Activated CD8-positive, alpha-beta memory T cell treated with anti-CD3 and anti-CD28 coated beads for 4 hours (primary cell): ENCODE measurements around the gene ATP5F1D.

Experiments
- DNase-seq, 2 donors: peaks; one replicate each; pipeline ENCODE4 v3.0.0-alpha.2; 2020; ENCODE audit warnings: low read depth in 2 of 2

Gene ATP5F1D

DNA sequence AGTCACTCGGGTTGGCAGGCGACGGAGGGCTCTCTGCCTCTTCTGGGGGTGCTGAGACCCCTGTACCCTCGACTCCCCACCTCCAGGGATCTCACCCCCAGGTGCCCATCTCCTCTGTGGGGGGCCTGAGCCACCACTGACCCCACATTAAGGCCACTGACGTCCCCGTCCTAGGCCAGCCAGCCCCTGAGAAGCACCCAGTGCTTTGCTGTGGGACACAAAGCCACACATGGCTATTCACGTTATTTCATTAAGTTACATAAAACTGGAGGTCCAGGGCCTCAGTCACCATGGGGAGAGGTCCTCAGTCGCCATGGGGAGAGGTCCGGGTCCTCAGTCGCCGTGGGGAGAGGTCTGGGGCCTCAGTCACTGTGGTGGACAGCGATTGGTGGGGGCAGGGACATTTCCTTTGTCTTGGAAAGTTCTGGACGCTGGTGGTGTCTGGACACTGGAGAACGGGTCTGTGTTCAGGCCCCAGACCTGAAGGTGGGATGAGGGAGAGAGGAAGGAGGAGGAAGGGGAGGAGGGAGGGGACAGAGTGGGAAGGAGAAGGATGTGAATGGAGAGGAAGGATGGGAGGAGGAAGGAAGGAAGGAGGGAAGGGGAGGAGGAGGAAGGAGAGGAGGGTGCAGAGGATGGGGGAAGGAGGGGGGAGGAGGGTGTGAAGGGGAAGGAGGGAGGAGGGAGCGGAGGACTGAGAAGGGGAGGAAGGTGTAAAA is 40.2 kb downstream of the ATP5F1D start:
- DNase-seq = no peak

DNA sequence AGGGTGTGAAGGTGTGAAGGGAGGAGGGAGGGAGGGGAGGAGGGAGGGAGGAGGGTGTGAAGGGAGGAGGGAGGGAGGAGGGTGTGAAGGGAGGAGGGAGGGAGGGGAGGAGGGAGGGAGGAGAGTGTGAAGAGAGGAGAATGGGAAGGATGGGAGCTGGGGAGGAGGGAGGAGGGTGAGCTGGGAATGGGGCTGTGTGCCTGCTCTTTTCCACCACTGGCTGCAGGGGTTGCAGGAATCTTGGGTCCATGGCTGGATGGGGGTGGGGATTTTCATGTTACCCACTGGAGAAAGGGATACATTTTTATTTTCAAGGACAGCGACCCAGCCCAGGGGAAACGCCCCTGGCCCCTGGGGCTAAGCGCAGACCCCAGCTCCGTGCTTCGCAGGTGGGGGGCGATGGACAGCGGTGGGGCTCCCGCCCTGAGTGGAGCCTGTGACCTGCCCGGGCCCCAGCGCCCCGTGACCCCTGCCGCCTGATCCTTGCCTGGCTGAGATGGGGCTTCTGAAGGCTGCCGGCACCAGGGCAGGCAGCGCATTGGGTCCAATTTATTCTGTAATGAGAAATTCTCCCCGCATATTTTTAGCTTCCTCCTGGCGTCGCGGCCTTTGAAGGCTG is 41.1 kb downstream of the ATP5F1D start:
- DNase-seq = no peak

DNA sequence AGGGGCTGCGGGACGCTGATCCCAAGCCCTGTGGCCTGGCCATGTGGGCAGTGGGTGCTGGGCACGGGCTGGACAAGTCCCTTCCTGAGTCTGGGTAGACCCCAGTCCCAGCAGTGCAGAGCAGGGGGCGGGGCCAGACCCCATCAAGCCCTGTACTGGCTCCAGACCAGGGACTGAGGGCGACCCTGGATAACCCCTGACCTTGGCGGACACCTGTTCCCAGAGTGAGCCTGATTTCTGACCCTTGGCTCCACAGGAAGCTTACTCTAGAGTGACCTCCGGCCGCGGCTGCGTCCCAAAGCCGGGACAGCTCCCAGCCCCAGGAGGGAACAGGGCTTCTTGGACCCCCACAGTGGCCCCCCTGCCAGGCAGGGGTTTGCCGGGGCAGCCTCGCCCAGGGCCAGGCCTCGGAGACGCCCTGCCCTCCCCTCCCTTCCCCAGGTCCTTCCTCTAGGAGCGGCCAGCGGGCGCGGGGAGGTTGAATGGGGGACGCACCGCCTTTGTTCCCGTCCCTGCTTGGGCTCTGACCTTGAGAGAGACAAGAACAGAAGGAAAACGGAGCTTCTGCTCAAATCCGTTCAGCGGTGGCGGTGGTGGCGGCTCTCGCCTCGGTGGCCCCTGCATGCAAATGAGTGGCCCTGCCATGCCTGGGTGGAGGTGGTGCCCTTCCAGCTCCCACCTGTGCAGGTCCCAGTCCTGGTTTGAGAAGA is 41.8 kb downstream of the ATP5F1D start:
- no peak for DNase-seq

DNA sequence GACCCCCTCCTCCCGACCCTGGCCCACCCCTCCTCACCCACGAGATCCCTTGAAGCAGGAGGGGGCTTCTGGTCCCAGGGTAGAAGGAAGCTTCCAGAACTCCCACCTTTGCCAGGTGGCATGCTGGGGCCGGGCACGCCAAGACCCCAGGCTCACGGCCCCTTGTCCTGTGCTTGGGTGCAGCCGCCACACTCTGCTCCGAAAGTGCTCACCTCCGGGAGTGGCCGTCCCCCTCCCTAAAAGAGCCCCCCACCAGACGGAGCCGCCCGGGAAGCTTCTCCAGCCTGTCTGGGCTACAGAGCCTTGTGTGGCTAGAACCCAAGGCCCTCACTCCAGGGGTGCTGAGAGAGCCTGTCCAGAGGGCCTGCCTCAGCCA is 42.4 kb downstream of the ATP5F1D start:
- DNase-seq = no peak

DNA sequence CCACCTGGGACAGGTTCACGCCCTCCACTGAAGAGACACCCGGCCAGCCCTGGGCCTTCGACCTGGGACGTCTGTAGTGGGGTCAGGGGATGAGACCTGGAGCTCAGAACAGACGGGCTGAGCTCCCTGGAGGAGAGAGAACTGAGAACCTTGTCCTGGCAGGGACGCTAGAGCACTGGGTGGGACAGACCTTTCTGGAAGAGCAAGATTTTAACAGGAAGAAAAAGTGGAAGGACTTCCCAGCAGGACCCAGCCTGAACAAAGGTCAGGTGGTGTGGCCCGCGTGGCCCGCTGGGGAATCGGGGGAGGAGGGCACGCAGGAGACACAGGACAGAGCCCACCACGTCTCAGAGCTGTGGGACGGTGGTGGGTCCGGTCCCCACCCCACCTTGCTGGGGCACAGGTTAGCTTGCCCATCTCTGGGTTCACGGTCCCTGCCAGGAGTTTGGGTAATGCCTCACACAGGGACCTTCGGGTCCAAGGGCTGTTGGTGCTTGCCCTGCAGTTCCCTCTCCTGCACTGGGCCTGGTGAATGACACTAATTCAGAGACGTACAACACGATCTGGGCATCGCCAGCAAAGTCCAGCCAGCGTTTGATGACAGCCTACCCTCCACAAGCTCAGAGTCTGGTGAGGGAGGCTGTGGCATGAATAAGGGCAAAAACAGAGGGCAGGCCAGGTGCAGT is 42.9 kb downstream of the ATP5F1D start:
- no peak for DNase-seq

DNA sequence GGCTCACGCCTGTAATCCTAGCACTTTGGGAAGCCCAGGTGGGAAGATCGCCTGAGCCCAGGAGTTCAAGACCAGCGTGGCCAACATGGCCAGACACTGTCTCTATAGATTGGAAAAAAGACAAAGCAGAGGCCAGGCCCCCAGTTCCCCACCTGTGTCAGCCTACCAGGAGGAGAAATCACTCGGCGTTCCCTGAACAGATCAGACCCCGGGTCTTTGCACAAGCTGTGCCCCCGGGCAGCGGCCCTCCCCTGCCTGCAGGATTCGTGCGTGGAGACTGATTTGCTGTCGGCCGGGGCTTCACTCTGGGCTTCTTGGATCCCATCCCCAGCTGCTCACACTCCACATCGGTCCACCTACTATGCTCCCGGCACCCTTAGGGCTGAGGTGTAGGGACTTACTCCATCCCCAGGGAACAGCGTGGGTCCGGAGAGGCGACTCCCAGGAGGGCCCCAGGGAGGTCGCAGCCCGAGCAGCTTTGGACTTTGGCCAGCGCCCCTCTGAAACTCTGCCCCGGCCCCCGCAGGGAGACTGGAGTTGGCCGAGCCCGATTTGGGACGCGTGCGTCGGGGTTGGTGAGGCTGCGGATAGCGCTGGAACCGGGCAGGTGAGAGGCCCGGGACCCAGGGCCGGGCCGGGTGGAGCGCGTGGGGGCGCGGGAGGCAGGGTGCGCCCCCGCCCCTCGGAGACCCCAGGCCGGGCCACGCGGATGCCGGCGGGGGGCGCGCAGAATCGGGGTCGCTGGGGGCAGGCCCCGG is 43.6 kb downstream of the ATP5F1D start:
- DNase-seq = no peak

DNA sequence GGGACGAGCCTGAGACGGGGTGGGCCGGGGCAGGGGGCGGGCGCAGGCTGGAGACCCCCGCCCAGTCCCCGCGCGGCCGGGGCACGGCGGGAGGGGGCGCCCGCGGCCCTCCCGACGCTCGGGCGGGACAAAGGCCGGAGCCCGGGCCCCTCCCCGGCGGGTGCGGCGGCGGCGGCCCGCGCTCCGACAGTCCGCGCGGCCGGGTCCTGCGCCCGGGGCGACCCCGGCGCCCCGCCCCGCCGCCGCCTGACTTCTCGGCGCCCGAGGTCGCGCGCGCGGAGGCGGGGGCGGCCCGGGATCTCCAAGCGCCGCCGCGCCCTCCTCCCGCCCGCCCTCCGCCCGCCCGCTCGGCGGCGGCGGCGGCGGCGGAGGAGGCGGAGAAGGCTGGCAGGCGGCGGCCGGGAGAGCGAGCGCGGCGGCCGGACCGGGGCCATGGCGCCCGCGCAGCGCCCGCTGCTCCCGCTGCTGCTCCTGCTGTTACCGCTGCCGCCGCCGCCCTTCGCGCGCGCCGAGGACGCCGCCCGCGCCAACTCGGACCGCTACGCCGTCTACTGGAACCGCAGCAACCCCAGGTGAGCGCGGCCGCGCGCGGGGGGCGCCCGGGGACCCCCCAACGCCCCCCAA is 44.3 kb downstream of the ATP5F1D start, which contains the start of gene EFNA2:
Gene EFNA2, plus strand, starts transcription at position 137 of the 624 bp plus-strand sequence. Its CDS starts 296 bp downstream, at position 433.
- no peak for DNase-seq

DNA sequence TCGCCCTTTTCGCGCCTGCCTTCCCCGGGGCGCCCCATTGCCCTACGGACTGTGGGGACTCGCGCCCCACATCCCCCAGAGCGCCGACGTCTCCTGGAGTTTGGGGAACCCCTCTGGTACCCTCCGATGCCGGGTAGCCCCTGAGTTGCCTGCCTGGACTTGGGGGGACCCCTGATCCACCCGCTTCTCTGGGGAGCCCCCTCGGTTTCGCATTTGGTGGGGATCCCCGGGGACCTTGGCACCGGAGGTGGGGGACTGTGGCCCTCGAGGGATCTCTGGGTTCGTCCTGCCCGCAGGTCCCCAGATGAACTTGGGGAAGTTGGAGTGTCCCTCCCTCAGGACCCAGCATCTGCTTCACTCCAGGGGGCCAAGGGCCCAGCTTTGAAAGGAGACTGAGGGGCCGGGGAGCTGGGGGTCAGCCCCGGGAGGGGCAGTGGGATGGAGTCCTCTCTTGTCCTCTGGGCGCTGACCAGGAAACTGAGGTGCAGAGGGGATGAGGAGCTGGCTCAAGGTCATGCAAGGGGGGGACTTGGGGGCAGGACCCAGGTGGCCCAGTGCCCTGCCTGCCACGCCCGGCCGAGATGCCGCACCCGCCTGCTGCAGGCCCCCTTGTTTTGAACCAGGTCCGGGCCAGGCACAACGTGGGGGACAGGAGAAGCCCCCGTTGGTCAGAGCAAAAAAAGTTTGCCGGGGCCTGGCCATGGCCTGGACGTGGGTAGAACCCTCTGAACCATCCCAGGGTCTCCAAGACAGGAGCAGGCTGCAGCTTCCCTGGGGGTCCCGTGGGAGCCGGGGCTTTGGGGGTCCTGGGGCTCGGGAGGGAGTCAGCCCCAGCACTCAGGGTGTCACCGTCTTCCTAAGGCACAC is 45.2 kb downstream of the ATP5F1D start:
- no peak for DNase-seq

DNA sequence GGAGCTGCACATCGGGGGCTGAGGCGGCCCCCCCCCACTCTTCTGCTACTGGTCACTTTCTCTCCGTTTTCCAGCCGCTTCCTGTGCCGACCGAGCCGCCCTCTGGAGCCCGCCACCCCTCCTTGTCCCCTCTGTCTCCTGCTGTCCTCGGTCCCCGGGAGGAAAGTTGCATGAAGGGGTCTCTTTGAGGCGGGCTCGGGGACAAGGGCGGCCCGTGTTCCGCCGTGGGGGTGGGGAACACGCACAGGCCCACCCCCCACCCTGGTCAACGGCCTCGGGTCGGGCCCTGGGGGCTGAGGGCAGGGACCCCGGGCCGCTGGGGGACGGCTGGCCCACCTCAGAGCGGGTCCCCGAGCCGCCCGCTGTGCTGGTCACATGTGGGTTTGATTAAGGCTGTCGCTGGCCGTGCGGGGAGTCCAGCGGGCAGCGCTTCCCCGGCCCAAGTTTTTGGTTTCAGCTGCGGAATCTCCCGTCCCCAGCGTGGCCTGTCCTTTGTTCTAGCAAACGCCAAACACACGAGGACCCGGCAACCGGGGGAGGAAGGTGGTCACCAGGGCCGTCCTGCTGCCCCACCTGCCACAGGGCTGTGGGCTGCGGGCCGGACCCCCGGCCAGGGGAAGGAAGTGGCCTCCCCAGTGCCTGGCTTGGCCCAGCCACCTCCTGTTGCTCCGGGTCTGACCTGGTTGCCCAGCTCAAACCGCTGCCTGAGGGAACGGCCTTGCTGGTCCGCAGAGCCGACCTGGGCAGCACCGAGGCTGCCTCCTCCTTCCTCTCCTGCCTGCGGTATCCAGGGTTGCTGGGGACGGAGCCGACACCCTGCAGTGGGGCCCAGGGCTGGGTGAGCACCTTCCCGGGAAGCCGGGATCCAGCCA is 46.0 kb downstream of the ATP5F1D start:
- DNase-seq = no peak

DNA sequence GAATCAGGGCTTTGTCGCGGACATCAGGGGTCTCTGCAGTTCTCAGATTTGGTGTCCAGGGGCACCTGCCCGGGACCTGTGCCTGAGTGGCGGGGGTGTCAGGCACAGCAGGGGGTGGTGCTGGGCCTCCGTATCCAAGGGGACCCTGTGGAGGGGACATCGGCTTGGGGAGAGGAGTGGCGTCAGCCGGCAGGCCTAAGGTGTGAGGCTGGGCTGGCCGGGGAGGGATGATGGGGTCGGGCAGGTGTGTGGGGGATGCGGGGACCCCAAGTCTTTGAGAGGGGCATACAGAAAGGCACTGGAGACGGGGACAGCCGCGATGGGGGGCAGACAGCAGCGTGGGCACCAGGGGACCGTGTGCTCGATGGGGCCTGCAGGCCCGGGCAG is 46.7 kb downstream of the ATP5F1D start:
- DNase-seq = no peak

DNA sequence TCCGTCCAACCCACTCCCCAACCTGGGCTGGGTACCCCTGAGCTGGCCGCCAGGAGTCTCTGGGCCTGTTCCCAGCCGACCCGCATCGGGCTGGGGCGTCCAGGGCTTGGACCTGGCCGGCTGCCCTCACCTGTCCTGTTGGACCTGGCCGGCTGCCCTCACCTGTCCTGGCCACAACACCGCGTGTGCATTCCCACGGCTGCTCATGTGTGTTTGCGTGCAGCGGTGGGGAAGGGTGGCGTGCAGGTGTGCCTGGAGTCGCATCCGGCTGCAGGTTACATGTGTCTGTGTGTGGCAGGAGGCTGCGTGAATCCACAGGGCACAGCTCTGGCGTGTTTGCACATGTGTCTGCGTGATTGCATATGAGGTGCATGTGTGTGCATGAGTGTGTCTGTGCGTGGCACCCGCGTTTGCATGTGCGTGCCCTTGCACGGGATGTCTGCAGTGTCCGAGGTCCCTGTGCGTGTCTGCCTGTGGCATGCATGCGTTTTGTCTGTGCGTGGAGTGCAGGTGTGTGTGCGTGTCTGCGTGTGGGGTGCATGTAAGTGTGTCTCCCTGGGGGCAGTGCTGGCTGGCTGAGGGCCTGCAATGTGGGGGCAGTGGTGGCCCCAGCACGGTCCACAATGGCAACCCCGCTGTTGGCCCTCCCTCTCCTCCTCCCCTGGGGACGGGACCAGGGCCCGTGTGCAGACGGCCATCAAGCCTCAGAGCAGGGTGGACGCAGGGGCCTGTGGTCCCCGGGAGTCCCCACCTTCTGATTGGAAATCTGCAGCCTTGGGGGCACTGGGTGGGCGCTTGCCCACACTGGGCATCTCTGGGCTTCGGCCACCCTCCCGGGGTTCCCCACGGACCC is 47.5 kb downstream of the ATP5F1D start:
- DNase-seq = no peak

DNA sequence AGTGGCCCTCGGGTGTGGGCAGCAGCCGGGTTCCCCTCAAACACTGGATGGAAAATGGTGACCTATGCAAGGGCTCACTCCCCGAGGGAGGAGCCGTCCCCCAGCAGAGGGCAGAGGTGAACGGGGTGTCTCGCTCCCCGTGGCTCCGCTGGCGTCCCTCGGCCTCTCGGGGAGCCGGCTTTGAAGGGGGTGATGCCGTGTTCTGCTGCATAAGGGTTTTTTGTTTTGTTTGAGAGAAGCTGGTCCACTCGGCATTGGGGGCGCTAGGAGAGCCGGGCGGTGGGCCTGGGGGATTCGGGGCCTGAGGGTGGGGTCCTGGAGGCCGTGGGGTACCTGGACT is 48.1 kb downstream of the ATP5F1D start:
- DNase-seq = no peak

DNA sequence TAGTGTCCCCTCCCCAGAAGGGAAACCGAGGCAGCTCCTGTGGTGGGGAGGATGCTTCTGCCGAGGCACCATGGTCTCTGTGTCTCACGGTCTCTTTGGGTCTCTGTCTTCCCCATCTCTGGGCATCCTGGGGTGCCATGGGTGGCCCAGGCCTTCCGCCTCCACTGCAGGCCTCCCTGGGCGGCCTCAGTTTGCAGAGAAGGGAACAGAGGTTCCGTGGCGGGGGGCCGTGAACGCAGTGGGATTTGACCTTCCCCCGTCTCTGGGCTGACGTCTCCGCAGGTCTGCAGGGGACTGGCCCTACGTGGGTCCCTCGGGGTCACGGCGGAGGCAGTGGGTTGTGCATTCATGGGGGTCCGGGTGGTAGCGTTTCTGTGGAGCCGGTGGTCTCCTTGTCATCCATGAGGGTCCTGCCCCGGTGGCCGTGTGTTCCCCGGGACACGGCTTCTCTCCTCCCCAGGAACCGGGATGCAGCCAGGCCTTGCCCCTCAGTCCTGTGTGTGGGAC is 48.7 kb downstream of the ATP5F1D start:
- DNase-seq = no peak

DNA sequence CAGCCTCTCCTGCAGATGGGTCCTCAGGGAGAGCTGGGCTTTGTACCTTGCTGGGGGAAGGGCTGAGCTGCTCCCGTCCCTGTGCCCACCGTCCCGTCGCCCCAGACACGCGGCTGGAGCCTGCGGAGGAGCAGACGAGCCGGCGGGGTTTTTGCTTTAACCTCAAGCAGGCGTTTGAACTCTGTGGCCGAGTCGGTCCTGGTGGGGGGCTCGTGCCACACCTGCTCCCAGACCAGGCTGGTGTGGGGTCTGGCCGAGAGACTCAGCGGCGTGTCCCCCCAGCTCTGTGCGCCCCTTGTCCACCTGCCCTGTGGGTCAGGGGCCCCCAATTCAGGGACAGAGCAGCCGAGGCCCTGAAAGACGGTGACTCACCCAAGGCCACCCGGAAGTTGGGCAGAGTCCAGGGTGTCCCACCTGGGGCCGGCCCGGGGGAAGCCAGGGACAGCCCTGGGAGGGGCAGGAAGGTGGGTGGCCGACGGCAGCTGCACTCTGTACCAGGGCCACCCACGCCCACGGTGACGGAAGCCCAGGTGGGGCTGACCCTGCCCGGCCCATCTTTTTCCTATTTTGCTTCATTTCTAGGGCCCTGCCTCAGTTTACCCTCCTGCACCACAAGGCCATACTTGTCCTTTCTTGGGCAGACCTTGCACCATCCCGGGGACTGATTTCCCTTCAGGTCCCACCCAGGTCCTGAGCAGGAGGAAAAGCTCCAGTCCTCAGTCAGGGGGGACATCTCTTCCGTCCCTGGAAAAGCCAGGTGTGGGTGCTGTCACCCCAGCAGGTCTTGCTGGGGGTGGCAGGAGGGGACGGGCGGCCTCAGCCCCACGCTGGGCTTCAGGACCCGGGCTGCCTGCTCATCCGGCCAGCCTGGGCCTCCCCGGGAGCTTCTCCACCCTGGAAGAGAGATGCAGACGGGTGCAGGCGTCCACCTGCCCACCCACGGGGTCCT is 49.4 kb downstream of the ATP5F1D start:
- DNase-seq = no peak

DNA sequence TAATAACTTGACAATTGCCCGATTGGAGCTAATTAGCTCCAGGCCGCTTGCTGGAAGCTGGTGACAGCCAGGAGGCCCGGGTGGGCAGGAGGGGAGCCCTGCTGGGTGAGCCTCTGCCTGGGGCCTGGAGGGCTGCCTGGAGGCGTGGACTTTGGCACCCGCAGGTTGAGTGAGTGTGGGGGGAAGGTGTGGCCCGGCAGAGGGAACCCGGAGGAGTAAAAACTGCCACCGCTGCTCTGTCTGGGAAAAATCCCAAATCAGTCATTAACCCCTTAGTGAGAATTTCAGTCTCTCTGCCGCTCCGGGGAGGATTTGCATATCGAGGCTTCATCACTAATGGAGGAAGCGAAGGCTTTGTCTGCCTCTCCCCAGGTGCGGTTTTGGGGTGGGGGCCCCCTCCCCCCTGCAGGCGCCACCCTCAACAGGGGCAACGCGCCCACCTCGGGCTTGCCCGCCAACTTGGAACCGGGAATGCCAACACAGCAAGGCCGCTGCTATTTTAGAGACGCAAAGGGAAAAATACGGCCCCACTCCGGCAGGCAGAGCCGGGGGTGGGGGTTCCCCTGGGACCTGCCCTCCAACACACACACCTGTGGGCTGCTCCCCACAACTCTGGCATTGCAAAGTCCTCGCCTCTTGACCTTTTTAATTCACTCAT is 50.3 kb downstream of the ATP5F1D start:
- no peak for DNase-seq

DNA sequence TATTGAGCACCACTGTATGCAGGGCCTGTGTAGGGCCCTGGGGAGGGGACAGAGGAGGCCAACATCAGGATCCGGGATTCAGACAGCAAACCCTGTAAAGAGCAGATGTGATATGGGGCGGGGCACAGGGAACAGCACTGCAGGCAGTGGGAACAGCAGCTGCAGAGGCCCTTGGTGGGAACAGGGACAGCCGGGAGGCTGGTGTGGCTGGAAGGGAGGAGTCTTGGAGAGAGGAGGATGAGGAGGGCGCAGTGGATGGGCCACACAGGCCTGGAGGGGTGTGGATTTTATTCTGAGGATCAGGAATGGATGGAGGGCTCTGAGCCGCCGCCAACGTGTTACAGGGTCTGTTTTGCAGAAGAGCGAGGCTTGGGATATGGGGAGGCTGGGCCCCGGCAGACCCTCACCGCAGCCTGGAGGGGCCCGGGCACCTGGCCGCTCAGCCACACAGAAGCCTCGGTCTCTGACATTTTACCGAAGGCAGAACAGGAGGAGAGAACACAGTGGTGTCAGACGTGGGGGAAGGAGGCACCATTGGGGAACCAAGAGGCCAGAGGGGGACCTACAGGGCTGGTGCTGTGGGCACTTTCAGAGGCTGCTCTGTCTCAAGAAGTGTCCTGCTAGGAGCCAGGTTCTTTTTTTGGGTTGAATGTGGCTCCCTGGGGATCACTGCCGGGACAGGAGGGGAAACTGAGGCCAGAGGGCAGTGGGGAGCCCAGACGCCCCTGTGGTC is 51.0 kb downstream of the ATP5F1D start:
- no peak for DNase-seq
